NCI-H226 (cell line): ENCODE data around the gene MKRN1.
"Not testable (repeated sequence)": the region's sequence is repeated elsewhere in the genome, so short reads cannot be mapped to it uniquely, and the experiment has no call there.

ENCODE experiments used
- DNase-seq: peaks from one replicate; pipeline ENCODE4 v3.0.0-alpha.2; 2015

MKRN1 gene

GRCh38 chr7:140484951-140485499 lies 5.7 kb upstream of the MKRN1 start:
- DNase-seq, result no peak

- DNase-seq, result no peak
These were observed 5.2 kb upstream of the MKRN1 start for GRCh38 chr7:140484479-140484878.

- no peak for DNase-seq
These were observed 407 bp upstream of the MKRN1 start for GRCh38 chr7:140479739-140480084.

GRCh38 chr7:140478246-140479061 lies 851 bp downstream of the MKRN1 start:
- DNase-seq, result peak; percentile 29

GRCh38 chr7:140476698-140477261 lies 2.5 kb downstream of the MKRN1 start:
- no peak for DNase-seq

- peak; percentile 11 for DNase-seq
These were observed 3.5 kb downstream of the MKRN1 start for GRCh38 chr7:140475747-140476333.

- no peak for DNase-seq
These were observed 16.2 kb downstream of the MKRN1 start for GRCh38 chr7:140463111-140463510.

- no peak for DNase-seq
These were observed 20.4 kb downstream of the MKRN1 start for GRCh38 chr7:140458916-140459315.

- DNase-seq, result no peak
These were observed 21.1 kb downstream of the MKRN1 start for GRCh38 chr7:140458201-140458600.

- no peak for DNase-seq
These were observed 22.7 kb downstream of the MKRN1 start for GRCh38 chr7:140456551-140457051.

- DNase-seq, result no peak
These were observed 23.6 kb downstream of the MKRN1 start for GRCh38 chr7:140455743-140456142.

- no peak for DNase-seq
These were observed 24.7 kb downstream of the MKRN1 start for GRCh38 chr7:140454657-140455015.

- DNase-seq, result not testable (repeated sequence)
These were observed 25.3 kb downstream of the MKRN1 start for GRCh38 chr7:140453785-140454656.

- DNase-seq, result no peak
These were observed 26.0 kb downstream of the MKRN1 start for GRCh38 chr7:140453273-140453672.

GRCh38 chr7:140451716-140452115 lies 27.6 kb downstream of the MKRN1 start:
- DNase-seq, result no peak

- DNase-seq, result no peak
These were observed 30.4 kb downstream of the MKRN1 start for GRCh38 chr7:140448781-140449480.

- DNase-seq, result no peak
These were observed 31.5 kb downstream of the MKRN1 start for GRCh38 chr7:140447841-140448240.

- DNase-seq, result no peak
These were observed 32.8 kb downstream of the MKRN1 start for GRCh38 chr7:140446467-140446866.

GRCh38 chr7:140441519-140441918 lies 37.8 kb downstream of the MKRN1 start:
- DNase-seq, result no peak

- no peak for DNase-seq
These were observed 38.7 kb downstream of the MKRN1 start for GRCh38 chr7:140440593-140440992.

- no peak for DNase-seq
These were observed 39.9 kb downstream of the MKRN1 start for GRCh38 chr7:140439359-140439758.

- no peak for DNase-seq
These were observed 43.9 kb downstream of the MKRN1 start for GRCh38 chr7:140435252-140435895.
